KOPT-K1 (cell line): ENCODE results near the gene TP53TG3C.
"Not testable (repeated sequence)": the region's sequence is repeated elsewhere in the genome, so short reads cannot be mapped to it uniquely, and the experiment has no call there.

Experiments
- H3K27ac ChIP-seq: fragments of 200-600 bp; sonication (generic); 2 replicates; pipeline ENCODE4 v1.5.1; 2016; ENCODE audit warnings: antibody characterized with exemption, mild to moderate bottlenecking, low read depth, low read length; ENCODE audit not compliant: poor library complexity, severe bottlenecking
- H3K36me3 ChIP-seq: fragments of 200-600 bp; sonication (generic); 2 replicates; pipeline ENCODE4 v1.5.1; 2017; ENCODE audit warnings: antibody characterized with exemption, mild to moderate bottlenecking, low read length, moderate library complexity; ENCODE audit not compliant: insufficient read depth
- H3K9me3 ChIP-seq: fragments of 200-600 bp; sonication (generic); 2 replicates; pipeline ENCODE4 v1.5.1; 2017; ENCODE audit warnings: antibody characterized with exemption, low read length, mild to moderate bottlenecking; ENCODE audit not compliant: insufficient read depth, poor library complexity, severe bottlenecking

TP53TG3C gene

GRCh38 chr16:33193926-33194325 lies at the start of gene TP53TG3C:
Gene TP53TG3C (plus strand): TSS chr16:33194226. CDS start chr16:33194294, 68 bp downstream.
- H3K27ac ChIP-seq, H3K36me3 ChIP-seq, H3K9me3 ChIP-seq: not testable (repeated sequence)
